GM10248 (cell line): Measurements from ENCODE around the gene NUDT2.

Experiments used
- CTCF ChIA-PET: fragments of 300-600 bp; sonication (Branson Sonifier 250); formaldehyde crosslinking; extraction: SDS; loops from one replicate; lab custom pipeline; 2021; ENCODE audit warnings: antibody characterized with exemption; lab: Yijun Ruan, JAX
- POLR2A ChIA-PET: fragments of 350-650 bp; sonication (Branson Sonifier 250); formaldehyde crosslinking; extraction: SDS; loops from one replicate; lab custom pipeline; 2020; ENCODE audit warnings: antibody characterized with exemption; lab: Yijun Ruan, JAX
- DNase-seq: peaks from one replicate; pipeline ENCODE4 v3.0.0; 2012; ENCODE audit errors: extremely low spot score
- TF ChIP-seq, protein P1 (sequence below): IDR thresholded peaks from 2 replicates; pipeline ENCODE4 v1.5.1; 2012; ENCODE audit warnings: mild to moderate bottlenecking, low read depth; ENCODE audit errors: extremely low read depth, missing control alignments, control extremely low read depth

NUDT2 gene

GRCh38 chr9:34380034-34380510 lies 50.7 kb downstream of the NUDT2 start:
- peak; percentile 29 for DNase-seq
- TF ChIP-seq, protein P1, sequence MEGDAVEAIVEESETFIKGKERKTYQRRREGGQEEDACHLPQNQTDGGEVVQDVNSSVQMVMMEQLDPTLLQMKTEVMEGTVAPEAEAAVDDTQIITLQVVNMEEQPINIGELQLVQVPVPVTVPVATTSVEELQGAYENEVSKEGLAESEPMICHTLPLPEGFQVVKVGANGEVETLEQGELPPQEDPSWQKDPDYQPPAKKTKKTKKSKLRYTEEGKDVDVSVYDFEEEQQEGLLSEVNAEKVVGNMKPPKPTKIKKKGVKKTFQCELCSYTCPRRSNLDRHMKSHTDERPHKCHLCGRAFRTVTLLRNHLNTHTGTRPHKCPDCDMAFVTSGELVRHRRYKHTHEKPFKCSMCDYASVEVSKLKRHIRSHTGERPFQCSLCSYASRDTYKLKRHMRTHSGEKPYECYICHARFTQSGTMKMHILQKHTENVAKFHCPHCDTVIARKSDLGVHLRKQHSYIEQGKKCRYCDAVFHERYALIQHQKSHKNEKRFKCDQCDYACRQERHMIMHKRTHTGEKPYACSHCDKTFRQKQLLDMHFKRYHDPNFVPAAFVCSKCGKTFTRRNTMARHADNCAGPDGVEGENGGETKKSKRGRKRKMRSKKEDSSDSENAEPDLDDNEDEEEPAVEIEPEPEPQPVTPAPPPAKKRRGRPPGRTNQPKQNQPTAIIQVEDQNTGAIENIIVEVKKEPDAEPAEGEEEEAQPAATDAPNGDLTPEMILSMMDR, result no peak
- CTCF ChIA-PET, result interaction anchor here (1.1 to 9.0 kb wide), 14 partner anchors 8 to 307 kb away, joined by 3 to 162 read pairs (median 6); partner anchors contain the start of gene SIGMAR1
- POLR2A ChIA-PET, result interaction anchor here (0.6 kb wide), 1 partner anchor 10 kb away, joined by 7 read pairs; no protein-coding TSS in a partner anchor

DNA sequence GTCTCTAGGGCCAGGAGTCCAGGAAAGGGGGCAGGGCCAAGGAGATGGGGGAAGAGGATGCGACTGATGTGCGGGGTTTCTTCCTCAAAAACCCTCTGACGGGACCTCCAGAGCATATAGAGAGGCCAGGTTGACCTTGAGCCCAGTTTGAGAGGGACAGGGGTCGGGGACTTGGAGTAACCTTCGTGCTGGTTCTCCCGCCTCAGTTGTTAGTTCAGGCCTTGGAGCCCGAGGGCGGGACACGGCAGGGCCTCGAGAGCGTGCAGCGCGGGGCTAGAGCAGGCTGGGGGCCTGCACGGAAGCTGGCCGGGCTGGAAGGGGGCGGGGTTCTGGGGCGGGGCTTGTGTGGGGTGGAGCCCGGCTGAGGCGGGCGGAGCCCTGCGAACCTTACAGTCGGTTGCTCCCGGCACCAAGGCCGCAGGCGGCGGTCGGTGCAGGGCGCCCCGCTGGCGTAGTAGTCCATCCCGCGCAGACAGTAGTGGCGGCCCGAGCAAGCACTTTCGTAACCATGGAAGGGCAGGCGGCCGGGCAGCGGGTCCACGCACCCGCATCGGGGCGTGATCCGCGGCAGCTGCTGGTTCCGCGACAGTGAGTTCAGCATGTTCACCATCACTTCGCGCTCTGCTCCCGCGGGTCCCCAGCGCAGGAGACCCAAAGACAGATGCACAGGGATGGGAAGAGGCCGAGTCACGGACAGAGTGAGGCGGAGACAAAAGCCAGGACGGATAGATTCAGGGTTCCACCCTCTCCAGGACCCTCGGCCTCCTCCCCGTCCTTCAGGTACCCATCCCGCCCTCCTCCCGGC lies 51.3 kb downstream of the NUDT2 start:
- peak; percentile 94 for DNase-seq
- TF ChIP-seq, protein P1, result no peak
- POLR2A ChIA-PET, result interaction anchor here (0.6 kb wide), 1 partner anchor 11 kb away, joined by 7 read pairs; no protein-coding TSS in a partner anchor
- CTCF ChIA-PET, result interaction anchor here (0.8 to 9.0 kb wide), 12 partner anchors 7 to 258 kb away, joined by 3 to 162 read pairs (median 6); partner anchors contain the start of gene SIGMAR1

DNA sequence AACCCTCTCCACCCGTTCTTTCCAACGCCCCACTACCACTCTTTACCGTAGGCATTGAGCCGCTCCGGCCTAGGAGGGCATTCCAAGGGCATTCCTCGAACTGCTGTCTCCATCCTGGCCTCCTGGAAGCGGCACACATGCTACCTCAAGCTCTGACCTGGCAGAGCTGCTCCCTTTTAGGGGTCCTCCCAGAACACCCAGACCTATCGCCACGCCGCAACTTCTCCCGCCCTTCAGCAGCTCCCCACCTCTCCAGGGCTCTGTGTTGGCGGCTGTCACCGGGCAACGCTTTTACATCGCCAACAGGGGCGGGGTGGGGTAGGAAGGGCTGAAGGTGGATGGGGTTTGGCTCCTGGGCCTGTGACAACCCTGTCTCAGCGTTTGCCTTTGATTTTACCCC lies 52.0 kb downstream of the NUDT2 start:
- no peak for DNase-seq
- TF ChIP-seq, protein P1, result no peak
- CTCF ChIA-PET, result interaction anchor here (0.8 to 2.4 kb wide), 2 partner anchors 10 to 221 kb away, joined by 3 to 9 read pairs; no protein-coding TSS in a partner anchor
- POLR2A ChIA-PET, result no interaction called here

DNA sequence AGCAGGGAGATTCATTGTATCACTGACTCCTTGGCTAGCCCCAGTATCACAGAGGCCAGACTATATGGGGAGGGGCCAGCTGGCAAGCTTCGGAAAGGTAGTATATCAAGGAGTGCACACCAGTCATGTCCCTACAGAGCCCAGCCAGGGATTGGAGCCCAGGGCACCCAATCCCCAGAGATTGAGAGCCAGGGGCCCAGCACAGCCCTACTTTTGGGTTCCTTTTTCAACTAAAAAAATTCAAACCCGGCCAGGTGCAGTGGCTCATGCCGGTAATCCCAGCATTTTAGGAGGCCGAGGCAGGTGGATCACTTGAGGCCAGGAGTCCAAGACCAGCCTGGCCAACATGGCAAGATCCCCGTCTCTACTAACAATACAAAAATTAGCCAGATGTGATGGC lies 52.7 kb downstream of the NUDT2 start:
- DNase-seq, result no peak
- CTCF ChIA-PET, result no interaction called here
- POLR2A ChIA-PET, result no interaction called here
- TF ChIP-seq, protein P1, result no peak

- POLR2A ChIA-PET, result no interaction called here
- CTCF ChIA-PET, result no interaction called here
- TF ChIP-seq, protein P1, result no peak
- no peak for DNase-seq
Observed at GRCh38 chr9:34382879-34383278, 53.5 kb downstream of the NUDT2 start.

GRCh38 chr9:34383904-34384303 lies 54.5 kb downstream of the NUDT2 start:
- POLR2A ChIA-PET, result no interaction called here
- TF ChIP-seq, protein P1, result no peak
- no peak for DNase-seq
- CTCF ChIA-PET, result interaction anchor here (0.7 to 0.9 kb wide), 2 partner anchors 11 to 48 kb away, joined by 3 read pairs; no protein-coding TSS in a partner anchor
